ENCODE measurements around the gene DCXR.

Gene DCXR

GRCh38 chr17:81996757-81997441 is 40.6 kb downstream of the DCXR start:
- TF ChIP-seq GATA3 (IDR thresholded peaks at IDR 0.05; ENCODE audit: low read depth, low read length) (no peak), GATA2 (IDR thresholded peaks at IDR 0.05; ENCODE audit: low read depth, low read length) (no peak)

GRCh38 chr17:81996232-81996756 is 41.2 kb downstream of the DCXR start:
- TF ChIP-seq GATA3 (IDR thresholded peaks at IDR 0.05; ENCODE audit: low read depth, low read length) (no peak), GATA2 (IDR thresholded peaks at IDR 0.05; ENCODE audit: low read depth, low read length) (no peak)

GRCh38 chr17:81995463-81996231 is 41.9 kb downstream of the DCXR start:
- no peak for TF ChIP-seq GATA3 (IDR thresholded peaks at IDR 0.05; ENCODE audit: low read depth, low read length)
- no peak for TF ChIP-seq GATA2 (IDR thresholded peaks at IDR 0.05; ENCODE audit: low read depth, low read length)

GRCh38 chr17:81994593-81995462 is 42.7 kb downstream of the DCXR start:
- TF ChIP-seq GATA3 (IDR thresholded peaks at IDR 0.05; ENCODE audit: low read depth, low read length) (no peak), GATA2 (IDR thresholded peaks at IDR 0.05; ENCODE audit: low read depth, low read length) (no peak)

- TF ChIP-seq GATA3 (IDR thresholded peaks at IDR 0.05; ENCODE audit: low read depth, low read length) = no peak
- TF ChIP-seq GATA2 (IDR thresholded peaks at IDR 0.05; ENCODE audit: low read depth, low read length) = no peak
Measured at GRCh38 chr17:81993729-81994592, 43.5 kb downstream of the DCXR start.

- TF ChIP-seq GATA3 (IDR thresholded peaks at IDR 0.05; ENCODE audit: low read depth, low read length) (no peak), GATA2 (IDR thresholded peaks at IDR 0.05; ENCODE audit: low read depth, low read length) (no peak)
Measured at GRCh38 chr17:81992306-81993102, 45.0 kb downstream of the DCXR start.

- TF ChIP-seq GATA2 (IDR thresholded peaks at IDR 0.05; ENCODE audit: low read depth, low read length) = no peak
- TF ChIP-seq GATA3 (IDR thresholded peaks at IDR 0.05; ENCODE audit: low read depth, low read length) = no peak
Measured at GRCh38 chr17:81991684-81992305, 45.7 kb downstream of the DCXR start.

- TF ChIP-seq GATA2 (IDR thresholded peaks at IDR 0.05; ENCODE audit: low read depth, low read length) = no peak
- TF ChIP-seq GATA3 (IDR thresholded peaks at IDR 0.05; ENCODE audit: low read depth, low read length) = no peak
Measured at GRCh38 chr17:81990836-81991683, 46.4 kb downstream of the DCXR start.

- TF ChIP-seq GATA3 (IDR thresholded peaks at IDR 0.05; ENCODE audit: low read depth, low read length) (no peak), GATA2 (IDR thresholded peaks at IDR 0.05; ENCODE audit: low read depth, low read length) (no peak)
Measured at GRCh38 chr17:81987161-81987770, 50.2 kb downstream of the DCXR start.

- TF ChIP-seq GATA2 (IDR thresholded peaks at IDR 0.05; ENCODE audit: low read depth, low read length) = no peak
- no peak for TF ChIP-seq GATA3 (IDR thresholded peaks at IDR 0.05; ENCODE audit: low read depth, low read length)
Measured at GRCh38 chr17:81986606-81987005, 50.9 kb downstream of the DCXR start.
